LNCAP (cell line): ENCODE results near the gene AOC3.

Experiments used
- TF ChIP-seq, protein P1 (sequence below): fragments of 450-650 bp; IDR thresholded peaks from 2 replicates; pipeline ENCODE4 v1.5.1; 2017; ENCODE audit warnings: mild to moderate bottlenecking

Gene AOC3

DNA sequence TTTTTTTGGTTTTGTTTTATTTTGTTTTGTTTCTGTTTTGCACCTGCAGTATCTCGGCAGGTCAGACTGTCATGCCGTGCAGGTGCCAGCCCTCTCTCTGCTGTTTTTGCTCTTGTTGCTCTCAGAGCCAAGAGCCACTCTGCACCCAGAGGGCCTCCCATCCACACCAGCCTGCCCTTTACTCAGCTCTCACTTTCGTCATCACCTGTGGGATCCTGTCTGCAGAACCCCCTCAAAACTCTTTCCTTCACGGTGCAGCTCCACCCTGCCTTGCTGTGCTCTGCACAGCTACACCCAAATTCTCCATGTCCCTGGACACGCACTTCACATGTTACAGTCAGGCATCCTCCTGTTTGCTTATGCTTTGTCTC, 2.6 kb downstream of the AOC3 start:
- TF ChIP-seq, protein P1, sequence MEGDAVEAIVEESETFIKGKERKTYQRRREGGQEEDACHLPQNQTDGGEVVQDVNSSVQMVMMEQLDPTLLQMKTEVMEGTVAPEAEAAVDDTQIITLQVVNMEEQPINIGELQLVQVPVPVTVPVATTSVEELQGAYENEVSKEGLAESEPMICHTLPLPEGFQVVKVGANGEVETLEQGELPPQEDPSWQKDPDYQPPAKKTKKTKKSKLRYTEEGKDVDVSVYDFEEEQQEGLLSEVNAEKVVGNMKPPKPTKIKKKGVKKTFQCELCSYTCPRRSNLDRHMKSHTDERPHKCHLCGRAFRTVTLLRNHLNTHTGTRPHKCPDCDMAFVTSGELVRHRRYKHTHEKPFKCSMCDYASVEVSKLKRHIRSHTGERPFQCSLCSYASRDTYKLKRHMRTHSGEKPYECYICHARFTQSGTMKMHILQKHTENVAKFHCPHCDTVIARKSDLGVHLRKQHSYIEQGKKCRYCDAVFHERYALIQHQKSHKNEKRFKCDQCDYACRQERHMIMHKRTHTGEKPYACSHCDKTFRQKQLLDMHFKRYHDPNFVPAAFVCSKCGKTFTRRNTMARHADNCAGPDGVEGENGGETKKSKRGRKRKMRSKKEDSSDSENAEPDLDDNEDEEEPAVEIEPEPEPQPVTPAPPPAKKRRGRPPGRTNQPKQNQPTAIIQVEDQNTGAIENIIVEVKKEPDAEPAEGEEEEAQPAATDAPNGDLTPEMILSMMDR = no peak

DNA sequence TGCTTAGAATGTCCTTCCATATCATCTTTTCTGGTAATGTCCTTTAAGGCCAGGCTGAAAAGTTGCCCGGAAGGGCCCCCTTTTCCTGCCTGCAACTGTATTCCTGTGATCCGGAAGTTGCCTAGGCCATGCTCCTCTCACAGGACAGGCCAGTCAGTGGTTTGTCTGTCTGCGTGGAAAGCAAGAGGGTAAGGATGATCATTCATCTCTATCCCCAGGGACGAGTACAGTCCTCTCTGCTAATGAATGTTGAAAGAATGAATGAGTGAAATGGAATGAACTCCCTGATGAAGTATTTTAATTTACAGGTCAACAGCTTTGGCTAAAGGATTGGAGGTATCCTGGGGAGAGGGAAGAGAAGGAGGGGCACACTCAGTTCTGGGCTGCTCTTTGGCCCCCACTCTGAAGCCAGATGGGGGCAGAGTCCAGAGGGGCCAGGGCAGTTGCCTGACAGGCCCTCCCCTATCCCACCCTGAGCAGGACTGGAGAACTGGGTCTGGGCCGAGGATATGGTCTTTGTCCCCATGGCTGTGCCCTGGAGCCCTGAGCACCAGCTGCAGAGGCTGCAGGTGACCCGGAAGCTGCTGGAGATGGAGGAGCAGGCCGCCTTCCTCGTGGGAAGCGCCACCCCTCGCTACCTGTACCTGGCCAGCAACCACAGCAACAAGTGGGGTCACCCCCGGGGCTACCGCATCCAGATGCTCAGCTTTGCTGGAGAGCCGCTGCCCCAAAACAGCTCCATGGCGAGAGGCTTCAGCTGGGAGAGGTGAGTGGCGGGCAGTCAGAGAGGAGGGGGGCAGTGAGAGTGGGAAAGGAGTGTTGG, 3.2 kb downstream of the AOC3 start:
- TF ChIP-seq, protein P1 = no peak

DNA sequence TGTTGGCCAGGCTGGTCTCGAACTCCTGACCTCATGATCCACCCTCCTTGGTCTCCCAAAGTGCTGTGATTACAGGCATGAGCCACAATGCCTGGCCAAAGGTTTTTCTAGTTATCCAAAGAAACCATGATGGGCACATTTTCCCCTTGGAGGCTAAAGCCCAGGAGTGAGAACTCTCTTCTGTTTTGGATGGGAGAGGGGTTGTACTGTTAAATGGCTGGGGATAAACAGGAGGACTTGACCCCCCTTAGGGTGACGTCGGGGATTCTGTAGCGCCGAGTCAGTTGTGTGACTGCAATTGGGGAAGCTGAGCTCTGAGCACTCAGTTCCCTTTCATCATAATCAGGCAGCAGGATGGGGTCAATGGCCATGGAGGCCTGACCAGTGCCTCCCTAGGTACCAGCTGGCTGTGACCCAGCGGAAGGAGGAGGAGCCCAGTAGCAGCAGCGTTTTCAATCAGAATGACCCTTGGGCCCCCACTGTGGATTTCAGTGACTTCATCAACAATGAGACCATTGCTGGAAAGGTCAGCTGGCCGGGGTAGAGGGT, 4.1 kb downstream of the AOC3 start:
- TF ChIP-seq, protein P1 = no peak

DNA sequence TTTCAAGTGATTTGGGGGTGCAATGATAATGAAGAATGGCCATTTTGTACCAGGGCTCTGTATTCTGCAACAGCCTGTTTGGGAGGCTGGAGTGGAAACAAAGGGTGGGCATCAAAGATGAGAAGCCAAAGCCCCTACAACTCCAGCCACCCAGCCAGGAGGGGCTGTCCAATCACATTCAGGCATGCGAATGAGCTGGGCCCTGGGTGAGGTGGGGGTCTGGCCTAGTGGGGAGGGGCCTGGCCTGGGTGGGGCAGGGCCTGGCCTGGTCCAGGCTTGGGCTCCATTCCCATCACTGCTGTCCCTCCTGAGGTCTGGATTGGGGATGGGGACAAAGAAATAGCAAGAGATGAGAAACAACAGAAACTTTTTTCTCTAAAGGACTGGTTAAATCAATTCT, 6.4 kb downstream of the AOC3 start:
- TF ChIP-seq, protein P1 = no peak

DNA sequence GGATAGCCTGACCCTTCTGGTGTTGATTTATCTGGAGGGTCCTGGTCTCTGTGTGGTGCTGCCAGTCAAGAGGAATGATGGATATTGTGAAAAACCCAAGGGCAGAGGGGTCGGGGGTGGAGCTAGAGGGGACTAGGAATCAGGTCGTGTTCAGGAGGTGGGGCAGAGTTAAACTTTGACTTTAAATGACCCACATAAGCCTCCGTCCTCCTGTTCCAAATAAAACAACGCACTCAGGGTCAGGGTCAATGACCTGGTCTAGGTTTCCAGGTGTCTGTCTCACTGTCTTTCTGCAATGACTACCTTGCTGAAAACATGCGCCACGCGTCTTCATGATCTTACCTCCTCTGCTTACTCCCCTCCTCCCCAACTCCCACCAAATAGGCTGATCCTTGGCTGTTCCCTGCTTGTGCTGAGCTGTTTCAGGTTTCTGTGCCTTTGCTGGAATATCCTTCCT, 14.7 kb downstream of the AOC3 start:
- TF ChIP-seq, protein P1 = no peak

DNA sequence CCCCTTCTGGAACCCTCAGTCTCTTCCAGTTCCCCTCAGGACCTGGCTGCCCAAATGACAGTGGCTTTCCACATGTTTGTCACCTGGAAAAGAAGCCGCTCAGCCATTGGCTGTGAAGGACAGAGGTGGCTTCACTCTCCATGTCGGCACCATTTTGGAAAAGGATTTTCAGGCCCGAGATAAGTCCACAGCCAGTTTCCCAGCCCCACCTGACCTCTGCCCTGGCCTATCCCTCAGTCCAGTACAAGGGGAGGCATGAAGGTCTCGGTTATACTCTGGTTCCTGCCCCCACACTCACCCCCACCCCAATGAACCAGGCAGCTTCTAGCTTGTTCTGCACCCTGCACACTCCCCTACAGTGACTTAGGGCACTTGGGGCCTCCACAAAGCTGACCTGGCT, 15.2 kb downstream of the AOC3 start:
- TF ChIP-seq, protein P1 = no peak

DNA sequence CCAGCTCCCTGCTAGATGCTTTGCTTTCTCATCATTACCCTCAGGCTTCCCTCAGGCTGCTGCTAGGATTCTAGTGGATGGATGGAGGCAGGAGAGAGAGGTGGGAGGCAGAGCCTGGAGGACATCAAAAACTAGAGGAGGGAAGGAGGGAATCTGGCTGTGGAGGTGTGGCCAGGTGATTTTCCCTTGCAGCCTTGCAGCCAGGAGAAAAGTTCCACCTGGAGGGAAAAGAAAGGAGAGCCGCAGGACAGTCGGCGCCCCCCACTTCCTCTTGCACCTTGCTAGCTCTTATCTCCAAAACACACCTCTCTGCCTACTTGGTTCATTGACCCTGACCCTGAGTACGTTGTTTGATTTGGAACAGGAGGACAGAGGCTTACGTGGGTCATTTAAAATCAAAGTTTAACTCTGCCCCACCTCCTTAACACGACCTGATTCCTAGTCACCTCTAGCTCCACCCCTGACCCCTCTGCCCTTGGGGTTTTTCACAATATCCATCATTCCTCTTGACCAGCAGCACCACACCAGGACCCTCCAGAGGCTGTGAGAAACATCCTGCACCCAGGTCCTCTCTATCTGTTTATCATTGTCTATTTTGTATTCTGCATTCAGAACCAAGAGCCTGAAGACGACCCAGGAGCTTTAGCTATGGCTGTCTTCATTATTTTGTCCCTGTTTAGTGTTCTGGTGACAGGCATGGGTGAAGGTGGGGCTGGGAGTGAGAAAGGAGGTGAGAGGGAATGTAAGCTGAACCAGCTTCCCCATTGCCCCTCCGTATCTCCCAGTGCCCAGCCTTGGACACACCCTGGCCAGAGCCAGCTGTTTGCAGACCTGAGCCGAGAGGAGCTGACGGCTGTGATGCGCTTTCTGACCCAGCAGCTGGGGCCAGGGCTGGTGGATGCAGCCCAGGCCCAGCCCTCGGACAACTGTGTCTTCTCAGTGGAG, 15.9 kb downstream of the AOC3 start:
- TF ChIP-seq, protein P1 = no peak
